ENCODE results near the gene GRAP.
"Not testable (repeated sequence)": the region's sequence is repeated elsewhere in the genome, so short reads cannot be mapped to it uniquely, and the experiment has no call there.

The GRAP gene

GRCh38 chr17:19062009-19062717, 15.4 kb upstream of the GRAP start:
- H3K27ac ChIP-seq, H4K20me1 ChIP-seq, H3K4me2 ChIP-seq, H3K4me3 ChIP-seq, H3K27me3 ChIP-seq, H3K4me1 ChIP-seq, H3K9me3 ChIP-seq, H3K36me3 ChIP-seq, H3K9ac ChIP-seq: not testable (repeated sequence)

GRCh38 chr17:19055447-19055846, 8.7 kb upstream of the GRAP start:
- H3K4me3 ChIP-seq, H3K27ac ChIP-seq, H3K4me2 ChIP-seq, H4K20me1 ChIP-seq, H3K9ac ChIP-seq, H3K36me3 ChIP-seq, H3K27me3 ChIP-seq, H3K4me1 ChIP-seq, H3K9me3 ChIP-seq: not testable (repeated sequence)

GRCh38 chr17:19048826-19049225, 2.1 kb upstream of the GRAP start:
- not testable (repeated sequence) for H3K9me3 ChIP-seq, H3K27me3 ChIP-seq, H4K20me1 ChIP-seq, H3K4me2 ChIP-seq, H3K27ac ChIP-seq, H3K36me3 ChIP-seq, H3K9ac ChIP-seq, H3K4me1 ChIP-seq, H3K4me3 ChIP-seq

GRCh38 chr17:19047510-19047909, 753 bp upstream of the GRAP start:
- H4K20me1 ChIP-seq, H3K27me3 ChIP-seq, H3K27ac ChIP-seq, H3K4me2 ChIP-seq, H3K4me1 ChIP-seq, H3K36me3 ChIP-seq, H3K9me3 ChIP-seq, H3K4me3 ChIP-seq, H3K9ac ChIP-seq: not testable (repeated sequence)

GRCh38 chr17:19044643-19045042, 2.1 kb downstream of the GRAP start:
- H3K27ac ChIP-seq, H3K27me3 ChIP-seq, H3K9ac ChIP-seq, H3K36me3 ChIP-seq, H3K9me3 ChIP-seq, H3K4me2 ChIP-seq, H3K4me3 ChIP-seq, H3K4me1 ChIP-seq, H4K20me1 ChIP-seq: not testable (repeated sequence)

GRCh38 chr17:19043032-19043431, 3.7 kb downstream of the GRAP start:
- H3K4me1 ChIP-seq, H3K36me3 ChIP-seq, H3K27ac ChIP-seq, H3K9ac ChIP-seq, H4K20me1 ChIP-seq, H3K4me3 ChIP-seq, H3K27me3 ChIP-seq, H3K9me3 ChIP-seq: not testable (repeated sequence)
- H3K4me2 ChIP-seq: peak overlapping the region; percentile 51; the same call in 1 of the 2 replicates

GRCh38 chr17:19042369-19042768, 4.4 kb downstream of the GRAP start:
- H3K9me3 ChIP-seq, H3K36me3 ChIP-seq, H3K4me1 ChIP-seq, H3K27ac ChIP-seq, H3K9ac ChIP-seq, H3K27me3 ChIP-seq, H4K20me1 ChIP-seq, H3K4me2 ChIP-seq, H3K4me3 ChIP-seq: not testable (repeated sequence)

GRCh38 chr17:19041871-19042270, 4.9 kb downstream of the GRAP start:
- not testable (repeated sequence) for H3K27ac ChIP-seq, H3K27me3 ChIP-seq, H3K9ac ChIP-seq, H4K20me1 ChIP-seq, H3K4me1 ChIP-seq, H3K9me3 ChIP-seq, H3K36me3 ChIP-seq, H3K4me3 ChIP-seq, H3K4me2 ChIP-seq

GRCh38 chr17:19040350-19040749, 6.4 kb downstream of the GRAP start:
- not testable (repeated sequence) for H3K9me3 ChIP-seq, H3K27me3 ChIP-seq, H4K20me1 ChIP-seq, H3K27ac ChIP-seq, H3K9ac ChIP-seq, H3K4me1 ChIP-seq, H3K4me3 ChIP-seq, H3K4me2 ChIP-seq, H3K36me3 ChIP-seq

- not testable (repeated sequence) for H3K4me3 ChIP-seq, H3K27ac ChIP-seq
Observed at GRCh38 chr17:19038730-19039129, 8.0 kb downstream of the GRAP start.

GRCh38 chr17:19038007-19038406, 8.8 kb downstream of the GRAP start:
- not testable (repeated sequence) for H3K36me3 ChIP-seq, H3K4me1 ChIP-seq, H3K27ac ChIP-seq, H3K9ac ChIP-seq, H3K9me3 ChIP-seq, H3K4me2 ChIP-seq, H4K20me1 ChIP-seq, H3K27me3 ChIP-seq, H3K4me3 ChIP-seq

More at GRCh38 chr17:19038730-19039129, 8.0 kb downstream of the GRAP start:
- not testable (repeated sequence) for H3K4me1 ChIP-seq, H4K20me1 ChIP-seq, H3K4me2 ChIP-seq, H3K9me3 ChIP-seq, H3K9ac ChIP-seq, H3K27me3 ChIP-seq, H3K36me3 ChIP-seq

GRCh38 chr17:19037547-19037946, 9.2 kb downstream of the GRAP start:
- H3K27me3 ChIP-seq, H3K4me3 ChIP-seq, H3K9ac ChIP-seq, H3K9me3 ChIP-seq, H3K4me2 ChIP-seq, H3K36me3 ChIP-seq, H4K20me1 ChIP-seq, H3K27ac ChIP-seq, H3K4me1 ChIP-seq: not testable (repeated sequence)

GRCh38 chr17:19036186-19036585, 10.6 kb downstream of the GRAP start:
- H3K27ac ChIP-seq, H4K20me1 ChIP-seq, H3K27me3 ChIP-seq, H3K4me1 ChIP-seq, H3K36me3 ChIP-seq, H3K9ac ChIP-seq, H3K9me3 ChIP-seq, H3K4me3 ChIP-seq, H3K4me2 ChIP-seq: not testable (repeated sequence)

GRCh38 chr17:19032377-19032988, 14.3 kb downstream of the GRAP start:
- H3K27ac ChIP-seq, H3K9me3 ChIP-seq, H3K36me3 ChIP-seq, H3K4me3 ChIP-seq, H3K4me2 ChIP-seq, H3K9ac ChIP-seq, H4K20me1 ChIP-seq, H3K27me3 ChIP-seq, H3K4me1 ChIP-seq: not testable (repeated sequence)

GRCh38 chr17:19031729-19032128, 15.0 kb downstream of the GRAP start:
- not testable (repeated sequence) for H3K9ac ChIP-seq, H3K9me3 ChIP-seq, H4K20me1 ChIP-seq, H3K36me3 ChIP-seq, H3K4me2 ChIP-seq, H3K4me3 ChIP-seq, H3K4me1 ChIP-seq, H3K27me3 ChIP-seq, H3K27ac ChIP-seq

Data from BLaER1 (cell line).